A549 (cell line): ENCODE data around the gene MINDY4. TPM values are rescaled to one million over a fixed set of nuclear protein-coding genes. Genes with fewer than 3 reads are reported as not detected.

Source experiments
- ATAC-seq, 2 experiments: fragments of 200-7000 bp in 1 of 2; fragments of >200 bp in 1 of 2; cut with Nextera tagmentation in 1 of 2; cut with Tn5 transposase in 1 of 2; 3 replicates each; pipeline versions ENCODE4 v1.8.0 to v1.9.1; 2018 to 2020; ENCODE audit warnings: mild to moderate bottlenecking in 1 of 2, moderate library complexity in 1 of 2
- CTCF ChIA-PET: fragments of 300-600 bp; sonication (Branson Sonifier 250); formaldehyde crosslinking; extraction: SDS; loops from one replicate; lab custom pipeline; 2021; ENCODE audit warnings: antibody characterized with exemption, inconsistent platforms; lab: Yijun Ruan, JAX
- POLR2A ChIA-PET: fragments of 350-600 bp; formaldehyde crosslinking; extraction: SDS; loops from one replicate; lab custom pipeline; 2021; ENCODE audit warnings: antibody characterized with exemption, inconsistent platforms; lab: Yijun Ruan, JAX
- DNase-seq, 2 experiments: peaks; one replicate each; pipeline versions ENCODE4 v3.0.0 to v3.0.0-alpha.2; 2011 to 2016; ENCODE audit warnings: low read depth in 1 of 2, low spot score in 1 of 2
- FAIRE-seq: peaks from 2 replicates; lab custom pipeline; 2011; peaks lifted over from hg19 to GRCh38; lab: Jason Lieb, UNC
- H3K27ac ChIP-seq, 2 experiments: fragments of >200 bp; sonication (Bioruptor Twin); formaldehyde crosslinking; 3 replicates each; pipeline ENCODE4 v1.5.1; 2016 to 2017
- H3K4me1 ChIP-seq: fragments of >200 bp; sonication (Bioruptor Twin); formaldehyde crosslinking; 3 replicates; pipeline ENCODE4 v1.6.1; 2016
- H3K4me2 ChIP-seq: fragments of >200 bp; sonication (Bioruptor Twin); formaldehyde crosslinking; 3 replicates; pipeline ENCODE4 v1.6.1; 2016
- H3K4me3 ChIP-seq: fragments of >200 bp; sonication (Bioruptor Twin); formaldehyde crosslinking; 3 replicates; pipeline ENCODE4 v1.5.1; 2016
- H3K9me3 ChIP-seq: fragments of >200 bp; sonication (Bioruptor Twin); formaldehyde crosslinking; 3 replicates; pipeline ENCODE4 v1.6.1; 2016
- ATOH8 ChIP-seq: fragments of 250-450 bp; sonication (Bioruptor Pico); IDR thresholded peaks from 2 replicates; pipeline ENCODE4 v1.5.0; 2020; ENCODE audit warnings: low read depth, mild to moderate bottlenecking, moderate library complexity
- BCL3 ChIP-seq: fragments of >200 bp; sonication (Bioruptor Twin); formaldehyde crosslinking; IDR thresholded peaks from 3 replicates; pipeline ENCODE4 v1.6.1; 2016
- CEBPB ChIP-seq, 2 experiments: fragments of >200 bp in 1 of 2; sonication (Bioruptor Twin) in 1 of 2; formaldehyde crosslinking in 1 of 2; IDR thresholded peaks; 2 replicates each; pipeline ENCODE4 v1.6.1; 2012 to 2016
- CHD4 ChIP-seq: fragments of 200-600 bp; sonication (generic); IDR thresholded peaks from 2 replicates; pipeline ENCODE4 v1.6.1; 2016; ENCODE audit warnings: antibody characterized with exemption, mild to moderate bottlenecking, borderline replicate concordance
- E2F6 ChIP-seq: IDR thresholded peaks from 2 replicates; pipeline ENCODE4 v1.6.1; 2012; ENCODE audit warnings: low read depth, borderline replicate concordance
- ELK1 ChIP-seq: fragments of 150-350 bp; IDR thresholded peaks from 2 replicates; pipeline ENCODE4 v1.6.1; 2014; ENCODE audit warnings: low read depth, mild to moderate bottlenecking, low read length
- EP300 ChIP-seq, 2 experiments: fragments of >200 bp; sonication (Bioruptor Twin); formaldehyde crosslinking; IDR thresholded peaks; 2 replicates in 1 of 2; 3 replicates in 1 of 2; pipeline ENCODE4 v1.6.1; 2016 to 2017
- FOSB ChIP-seq: fragments of 250-450 bp; sonication (Bioruptor Pico); IDR thresholded peaks from 2 replicates; pipeline ENCODE4 v1.5.0; 2020; ENCODE audit warnings: mild to moderate bottlenecking, moderate library complexity
- GATA3 ChIP-seq: IDR thresholded peaks from 2 replicates; pipeline ENCODE4 v1.6.1; 2012; ENCODE audit warnings: borderline replicate concordance
- HDAC2 ChIP-seq: fragments of 200-600 bp; sonication (generic); IDR thresholded peaks from 2 replicates; pipeline ENCODE4 v1.6.1; 2016
- HEYL ChIP-seq: fragments of 250-450 bp; sonication (Bioruptor Pico); IDR thresholded peaks from 2 replicates; pipeline ENCODE4 v1.8.0; 2021; ENCODE audit warnings: mild to moderate bottlenecking, moderate library complexity
- HMGXB4 ChIP-seq: fragments of 250-450 bp; sonication (Bioruptor Pico); IDR thresholded peaks from 2 replicates; pipeline ENCODE4 v1.5.0; 2021; ENCODE audit warnings: mild to moderate bottlenecking, moderate library complexity, borderline replicate concordance
- HOXA7 ChIP-seq: fragments of 250-450 bp; sonication (Bioruptor Pico); IDR thresholded peaks from 2 replicates; pipeline ENCODE4 v1.5.0; 2020; ENCODE audit warnings: mild to moderate bottlenecking, moderate library complexity
- HOXB13 ChIP-seq: fragments of 250-450 bp; sonication (Bioruptor Pico); IDR thresholded peaks from 2 replicates; pipeline ENCODE4 v1.5.0; 2020; ENCODE audit warnings: low read depth, mild to moderate bottlenecking, moderate library complexity
- HOXB5 ChIP-seq: fragments of 250-450 bp; sonication (Bioruptor Pico); IDR thresholded peaks from 2 replicates; pipeline ENCODE4 v1.5.0; 2020; ENCODE audit warnings: mild to moderate bottlenecking, moderate library complexity
- JUN ChIP-seq, 2 experiments: fragments of >200 bp; sonication (Bioruptor Twin); formaldehyde crosslinking; IDR thresholded peaks; 2 replicates in 1 of 2; 3 replicates in 1 of 2; pipeline ENCODE4 v1.6.1; 2016 to 2017
- JUNB ChIP-seq: fragments of >200 bp; sonication (Bioruptor Twin); formaldehyde crosslinking; IDR thresholded peaks from 2 replicates; pipeline ENCODE4 v1.6.1; 2016
- KDM1A ChIP-seq: fragments of 200-600 bp; sonication (generic); IDR thresholded peaks from 2 replicates; pipeline ENCODE4 v1.6.1; 2016; ENCODE audit warnings: low read depth, mild to moderate bottlenecking
- KDM5A ChIP-seq: fragments of 200-600 bp; sonication (generic); IDR thresholded peaks from 2 replicates; pipeline ENCODE4 v1.6.1; 2016; ENCODE audit warnings: antibody characterized with exemption, mild to moderate bottlenecking
- MAFK ChIP-seq: fragments of 450-650 bp; IDR thresholded peaks from 2 replicates; pipeline ENCODE4 v1.6.1; 2014; ENCODE audit not compliant: partially characterized antibody
- NFE2L2 ChIP-seq: fragments of 150-350 bp; conservative IDR thresholded peaks from 2 replicates; pipeline ENCODE4 v1.6.1; 2014; ENCODE audit warnings: low read length
- POLR2A ChIP-seq: IDR thresholded peaks from 2 replicates; pipeline ENCODE4 v1.6.1; 2012; ENCODE audit warnings: mild to moderate bottlenecking, low read length
- RAD21 ChIP-seq, 2 experiments: fragments of >200 bp in 1 of 2; sonication (Bioruptor Twin) in 1 of 2; formaldehyde crosslinking in 1 of 2; IDR thresholded peaks in 1 of 2; conservative IDR thresholded peaks in 1 of 2; 2 replicates in 1 of 2; 3 replicates in 1 of 2; pipeline ENCODE4 v1.6.1; 2012 to 2018; ENCODE audit warnings: inconsistent platforms in 1 of 2
- RARB ChIP-seq: fragments of 250-450 bp; sonication (Bioruptor Pico); IDR thresholded peaks from 2 replicates; pipeline ENCODE4 v1.8.0; 2021; ENCODE audit warnings: mild to moderate bottlenecking, moderate library complexity
- RCOR1 ChIP-seq: fragments of 150-350 bp; IDR thresholded peaks from 2 replicates; pipeline ENCODE4 v1.6.1; 2014; ENCODE audit warnings: antibody characterized with exemption, low read length, low read depth
- RFX5 ChIP-seq: fragments of 450-650 bp; IDR thresholded peaks from 2 replicates; pipeline ENCODE4 v1.7.1; 2014; ENCODE audit warnings: antibody characterized with exemption, mild to moderate bottlenecking, moderate library complexity
- TP53 ChIP-seq: fragments of 250-450 bp; sonication (Bioruptor Pico); IDR thresholded peaks from 2 replicates; pipeline ENCODE4 v1.5.0; 2021; ENCODE audit warnings: mild to moderate bottlenecking, moderate library complexity
- ZC3H11A ChIP-seq: fragments of 450-650 bp; IDR thresholded peaks from 2 replicates; pipeline ENCODE4 v1.6.1; 2014; ENCODE audit warnings: antibody characterized with exemption, mild to moderate bottlenecking
- ZSCAN20 ChIP-seq: fragments of 250-450 bp; sonication (Bioruptor Pico); IDR thresholded peaks from 2 replicates; pipeline ENCODE4 v1.8.0; 2022; ENCODE audit warnings: mild to moderate bottlenecking, moderate library complexity
- WGBS: methylation state at CpG from one replicate; pipeline ENCODE4 v1.1.6; 2017; ENCODE audit errors: missing lambda C conversion rate; 5-methylcytosine and 5-hydroxymethylcytosine counted together
- polyA plus RNA-seq, 4 experiments: library from polyadenylated mRNA; depleted of rRNA in 3 of 4; stranded (reverse); fragments of >200 nt; fragmentation: RNase III in 1 of 4; extraction: RNeasy Plus Mini Kit Qiagen cat#74134 plus additional on column Dnase treatment in 1 of 4; gene quantifications; 2 replicates in 3 of 4; 3 replicates in 1 of 4; pipeline ENCODE4 v1.2.3, GENCODE V29; 2011 to 2017

MINDY4 gene
- polyA plus RNA-seq, 2 of the 4 experiments (the other 2 are of a cell fraction): 1.8 to 3.6 TPM

- H3K4me1 ChIP-seq: no peaks in the 10 kb centered on the region
- no peak overlapping the region for H3K4me2 ChIP-seq
- FAIRE-seq (no peak), ATAC-seq (no peak), DNase-seq (no peak)
- no peak overlapping the region for H3K27ac ChIP-seq
- no peaks in the 10 kb centered on the region for H3K9me3 ChIP-seq
- H3K4me3 ChIP-seq: no peak overlapping the region
- CTCF ChIA-PET: no interaction called here
- TF ChIP-seq E2F6 (no peak), HDAC2 (no peak), ZSCAN20 (no peak), MAFK (peak; percentile 51), RFX5 (no peak), EP300 (IDR thresholded peaks at IDR 0.05) (no peak)
- 90% methylated on average over 5 of the region's 5 CpGs for WGBS
- POLR2A ChIA-PET: no interaction called here
Observed at GRCh38 chr7:30779574-30779973, 8.4 kb downstream of the MINDY4 start.

GRCh38 chr7:30780941-30781340 lies 9.7 kb downstream of the MINDY4 start:
- CTCF ChIA-PET: interaction anchor here (0.9 kb wide), 1 partner anchor 10 kb away, joined by 5 read pairs; the partner anchor contains the start of gene MINDY4
- POLR2A ChIA-PET: no interaction called here
- DNase-seq: no peak
- Histone ChIP-seq H3K4me3 (no peak overlapping the region), H3K4me2 (no peak overlapping the region), H3K9me3 (no peaks in the 10 kb centered on the region), H3K27ac (no peak overlapping the region), H3K4me1 (no peaks in the 10 kb centered on the region)
- TF ChIP-seq ELK1 (no peak), JUN (IDR thresholded peaks at IDR 0.05) (no peak), RCOR1 (no peak), HOXB5 (no peak), RAD21 (conservative IDR thresholded peaks at IDR 0.05 in 1 of 2, IDR thresholded peaks at IDR 0.05 in 1 of 2) (no peak), CEBPB (IDR thresholded peaks at IDR 0.05) (no peak), TP53 (no peak), ATOH8 (no peak)
- no peak for FAIRE-seq
- no peak for ATAC-seq
- WGBS: 91% methylated on average over 4 of the region's 4 CpGs

- Histone ChIP-seq H3K4me2 (no peak overlapping the region), H3K4me1 (no peaks in the 10 kb centered on the region), H3K4me3 (no peak overlapping the region)
- CTCF ChIA-PET: no interaction called here
- ATAC-seq: no peak
- FAIRE-seq: no peak
- DNase-seq: no peak
- POLR2A ChIA-PET: no interaction called here
- TF ChIP-seq FOSB (CRISPR knock-in tag) (no peak), KDM5A (no peak), RARB (CRISPR knock-in tag) (no peak), ZC3H11A (no peak), KDM1A (no peak), BCL3 (no peak), HMGXB4 (CRISPR knock-in tag) (no peak), HEYL (CRISPR knock-in tag) (no peak), GATA3 (no peak), HDAC2 (no peak), JUNB (no peak), CHD4 (no peak), HOXB13 (CRISPR knock-in tag) (no peak), NFE2L2 (no peak), POLR2A (no peak), HOXA7 (no peak)
- TF ChIP-seq, all 56 proteins: peak for 0
- H3K27ac ChIP-seq: no peak overlapping the region
- no peaks in the 10 kb centered on the region for H3K9me3 ChIP-seq
Observed at GRCh38 chr7:30782690-30783089, 11.5 kb downstream of the MINDY4 start.
